ENCODE results near the gene TH. TPM values are rescaled to one million over a fixed set of nuclear protein-coding genes. Genes with fewer than 3 reads are reported as not detected.

Gene TH
- total RNA-seq, 2 donors from 2014 or later = not detected

DNA sequence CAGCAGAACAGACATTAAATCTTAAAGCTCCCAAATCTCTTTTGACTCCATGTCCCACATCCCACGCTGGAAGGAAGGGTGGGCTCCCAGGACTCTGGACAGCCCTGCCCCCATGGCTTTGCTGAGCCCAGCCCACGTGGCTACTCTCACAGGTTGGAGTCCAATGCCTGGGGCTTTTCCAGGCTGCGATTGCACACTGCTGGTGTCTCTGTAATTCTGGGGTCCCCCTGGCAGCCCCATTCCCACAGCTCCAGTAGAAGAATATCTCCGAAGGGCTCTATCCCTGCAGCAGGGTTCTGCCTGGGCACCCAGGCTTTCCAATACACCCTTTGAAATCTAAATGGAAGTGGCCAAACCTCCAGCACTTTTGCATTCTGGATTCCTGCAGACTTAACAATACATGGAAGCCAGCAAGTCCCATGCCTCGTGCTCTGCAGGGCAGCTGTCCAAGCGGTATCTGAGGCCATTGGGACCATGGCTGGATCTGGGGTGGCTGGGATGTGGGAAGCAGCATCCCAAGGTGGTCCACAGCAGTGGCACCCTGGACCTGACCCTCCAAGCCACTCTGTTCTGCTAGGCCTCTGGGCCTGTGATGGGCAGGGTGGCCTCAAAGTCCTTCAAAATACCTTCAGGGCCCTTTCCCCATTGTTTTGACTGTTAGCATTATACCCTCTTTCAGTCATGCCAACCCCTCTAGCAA is 47.9 kb upstream of the TH start:
- Histone ChIP-seq H3K27ac (ENCODE audit: low read depth, low read length) (no peak overlapping the region), H3K4me3 (ENCODE audit: low read length) (no peak overlapping the region), H3K4me1 (ENCODE audit: control insufficient read depth, insufficient read depth, low read length) (no peaks in the 10 kb centered on the region), H3K27me3 (ENCODE audit: control insufficient read depth, insufficient read depth, low read length, poor library complexity, severe bottlenecking) (no peaks in the 10 kb centered on the region), H3K9ac (ENCODE audit: extremely low read depth, low read length, poor library complexity, severe bottlenecking) (no peak overlapping the region), H3K9me3 (ENCODE audit: control insufficient read depth, low read length) (no peaks in the 10 kb centered on the region), H3K36me3 (ENCODE audit: control insufficient read depth, insufficient read depth, low read length) (no peaks in the 10 kb centered on the region)
- no peak for DNase-seq
- TF ChIP-seq, protein P1, sequence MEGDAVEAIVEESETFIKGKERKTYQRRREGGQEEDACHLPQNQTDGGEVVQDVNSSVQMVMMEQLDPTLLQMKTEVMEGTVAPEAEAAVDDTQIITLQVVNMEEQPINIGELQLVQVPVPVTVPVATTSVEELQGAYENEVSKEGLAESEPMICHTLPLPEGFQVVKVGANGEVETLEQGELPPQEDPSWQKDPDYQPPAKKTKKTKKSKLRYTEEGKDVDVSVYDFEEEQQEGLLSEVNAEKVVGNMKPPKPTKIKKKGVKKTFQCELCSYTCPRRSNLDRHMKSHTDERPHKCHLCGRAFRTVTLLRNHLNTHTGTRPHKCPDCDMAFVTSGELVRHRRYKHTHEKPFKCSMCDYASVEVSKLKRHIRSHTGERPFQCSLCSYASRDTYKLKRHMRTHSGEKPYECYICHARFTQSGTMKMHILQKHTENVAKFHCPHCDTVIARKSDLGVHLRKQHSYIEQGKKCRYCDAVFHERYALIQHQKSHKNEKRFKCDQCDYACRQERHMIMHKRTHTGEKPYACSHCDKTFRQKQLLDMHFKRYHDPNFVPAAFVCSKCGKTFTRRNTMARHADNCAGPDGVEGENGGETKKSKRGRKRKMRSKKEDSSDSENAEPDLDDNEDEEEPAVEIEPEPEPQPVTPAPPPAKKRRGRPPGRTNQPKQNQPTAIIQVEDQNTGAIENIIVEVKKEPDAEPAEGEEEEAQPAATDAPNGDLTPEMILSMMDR (conservative IDR thresholded peaks at IDR 0.05) = no peak
- Mint-ChIP-seq H3K4me3 (no peak overlapping the region), H3K9me3 (no peaks in the 10 kb centered on the region), H3K36me3 (ENCODE audit: low read depth) (no peaks in the 10 kb centered on the region), H3K27me3 (ENCODE audit: insufficient read depth) (peaks cover 48% of the 10 kb centered on the region), H3K4me1 (no peaks in the 10 kb centered on the region), H3K27ac (no peak overlapping the region)
- 92 to 93% methylated on average over 3 to 6 of the region's 6 CpGs for WGBS, 2 experiments (ENCODE audit: insufficient coverage in 1 of 2, insufficient read length in 1 of 2)

- H3K27ac Mint-ChIP-seq = no peak overlapping the region
- H3K4me1 ChIP-seq (ENCODE audit: control insufficient read depth, insufficient read depth, low read length) = no peaks in the 10 kb centered on the region
Measured at GRCh38 chr11:2218031-2218633, 46.5 kb upstream of the TH start.

GRCh38 chr11:2217211-2218030 is 45.8 kb upstream of the TH start:
- no peak overlapping the region for H3K9ac ChIP-seq (ENCODE audit: extremely low read depth, low read length, poor library complexity, severe bottlenecking)
- no peak overlapping the region for H3K27ac ChIP-seq (ENCODE audit: low read depth, low read length)
- no peak overlapping the region for H3K4me3 Mint-ChIP-seq
- H3K36me3 Mint-ChIP-seq (ENCODE audit: low read depth) = no peaks in the 10 kb centered on the region
- no peak overlapping the region for H3K4me3 ChIP-seq (ENCODE audit: low read length)
- no peak overlapping the region for H3K27ac Mint-ChIP-seq
- H3K9me3 ChIP-seq (ENCODE audit: control insufficient read depth, low read length) = no peaks in the 10 kb centered on the region
- 84 to 98% methylated on average over 7 to 23 of the region's 23 CpGs for WGBS, 2 experiments (ENCODE audit: insufficient coverage in 1 of 2, insufficient read length in 1 of 2)
- H3K27me3 Mint-ChIP-seq (ENCODE audit: insufficient read depth) = peaks cover 47% of the 10 kb centered on the region
- H3K4me1 Mint-ChIP-seq = peaks cover 11% of the 10 kb centered on the region
- peak; percentile 47 for DNase-seq
- no peaks in the 10 kb centered on the region for H3K9me3 Mint-ChIP-seq
- TF ChIP-seq, protein P1 (conservative IDR thresholded peaks at IDR 0.05) = no peak
- H3K4me1 ChIP-seq (ENCODE audit: control insufficient read depth, insufficient read depth, low read length) = no peaks in the 10 kb centered on the region
- no peaks in the 10 kb centered on the region for H3K27me3 ChIP-seq (ENCODE audit: control insufficient read depth, insufficient read depth, low read length, poor library complexity, severe bottlenecking)
- H3K36me3 ChIP-seq (ENCODE audit: control insufficient read depth, insufficient read depth, low read length) = no peaks in the 10 kb centered on the region

More at GRCh38 chr11:2218031-2218633, 46.5 kb upstream of the TH start:
- no peak overlapping the region for H3K27ac ChIP-seq (ENCODE audit: low read depth, low read length)
- Mint-ChIP-seq H3K36me3 (ENCODE audit: low read depth) (no peaks in the 10 kb centered on the region), H3K4me1 (peaks cover 11% of the 10 kb centered on the region), H3K4me3 (no peak overlapping the region), H3K27me3 (ENCODE audit: insufficient read depth) (peaks cover 50% of the 10 kb centered on the region), H3K9me3 (no peaks in the 10 kb centered on the region)
- TF ChIP-seq, protein P1 (conservative IDR thresholded peaks at IDR 0.05) = no peak
- H3K36me3 ChIP-seq (ENCODE audit: control insufficient read depth, insufficient read depth, low read length) = no peaks in the 10 kb centered on the region
- H3K27me3 ChIP-seq (ENCODE audit: control insufficient read depth, insufficient read depth, low read length, poor library complexity, severe bottlenecking) = no peaks in the 10 kb centered on the region
- no peak overlapping the region for H3K4me3 ChIP-seq (ENCODE audit: low read length)
- no peak overlapping the region for H3K9ac ChIP-seq (ENCODE audit: extremely low read depth, low read length, poor library complexity, severe bottlenecking)
- 79 to 80% methylated on average over 1 to 3 of the region's 3 CpGs for WGBS, 2 experiments (ENCODE audit: insufficient coverage in 1 of 2, insufficient read length in 1 of 2)
- no peaks in the 10 kb centered on the region for H3K9me3 ChIP-seq (ENCODE audit: control insufficient read depth, low read length)
- DNase-seq = no peak
